HEK293 (cell line): Measurements from ENCODE around the gene HECTD4.

Experiments
- BCL11A ChIP-seq: fragments of 450-650 bp; formaldehyde crosslinking; IDR thresholded peaks from 2 replicates; pipeline ENCODE4 v1.5.1; 2016; ENCODE audit warnings: low read depth, missing biosample characterization, missing genetic modification characterization
- FEZF1 ChIP-seq: fragments of 450-650 bp; formaldehyde crosslinking; IDR thresholded peaks from 2 replicates; pipeline ENCODE4 v1.5.1; 2016; ENCODE audit warnings: missing biosample characterization, missing genetic modification characterization
- GLI4 ChIP-seq: fragments of 450-650 bp; formaldehyde crosslinking; IDR thresholded peaks from 2 replicates; pipeline ENCODE4 v1.5.1; 2016; ENCODE audit warnings: missing biosample characterization, missing genetic modification characterization
- SALL2 ChIP-seq: fragments of 450-650 bp; formaldehyde crosslinking; IDR thresholded peaks from 2 replicates; pipeline ENCODE4 v1.5.0; 2017; ENCODE audit warnings: missing biosample characterization, mild to moderate bottlenecking, missing genetic modification characterization, borderline replicate concordance
- ZFP3 ChIP-seq: fragments of 450-650 bp; formaldehyde crosslinking; IDR thresholded peaks from 2 replicates; pipeline ENCODE4 v1.5.1; 2016; ENCODE audit warnings: low read depth, missing biosample characterization, missing genetic modification characterization
- ZNF175 ChIP-seq: fragments of 450-650 bp; formaldehyde crosslinking; IDR thresholded peaks from 2 replicates; pipeline ENCODE4 v1.5.1; 2016; ENCODE audit warnings: missing biosample characterization, missing genetic modification characterization
- ZNF658 ChIP-seq: fragments of 450-650 bp; formaldehyde crosslinking; IDR thresholded peaks from 2 replicates; pipeline ENCODE4; 2016; ENCODE audit warnings: missing biosample characterization, missing genetic modification characterization
- ZNF660 ChIP-seq: fragments of 450-650 bp; IDR thresholded peaks from 2 replicates; pipeline ENCODE4 v1.5.1; 2018; ENCODE audit warnings: missing biosample characterization, mild to moderate bottlenecking, missing genetic modification characterization
- TF ChIP-seq, protein P1 (sequence below): fragments of 450-650 bp; formaldehyde crosslinking; IDR thresholded peaks from 2 replicates; pipeline ENCODE4 v1.5.1; 2016; ENCODE audit warnings: missing biosample characterization, missing genetic modification characterization
- TF ChIP-seq, protein P2 (sequence below): fragments of 450-650 bp; formaldehyde crosslinking; IDR thresholded peaks from 2 replicates; pipeline ENCODE4 v1.5.1; 2016; ENCODE audit warnings: missing biosample characterization, missing genetic modification characterization
- TF ChIP-seq, protein P3 (sequence below): fragments of 450-650 bp; formaldehyde crosslinking; IDR thresholded peaks from 2 replicates; pipeline ENCODE4 v1.5.1; 2016; ENCODE audit warnings: missing biosample characterization, missing genetic modification characterization
- TF ChIP-seq, protein P4 (sequence below): IDR thresholded peaks from 2 replicates; pipeline ENCODE4 v1.6.1; 2011; ENCODE audit warnings: mild to moderate bottlenecking, low read depth, low read length, borderline replicate concordance

DNA sequence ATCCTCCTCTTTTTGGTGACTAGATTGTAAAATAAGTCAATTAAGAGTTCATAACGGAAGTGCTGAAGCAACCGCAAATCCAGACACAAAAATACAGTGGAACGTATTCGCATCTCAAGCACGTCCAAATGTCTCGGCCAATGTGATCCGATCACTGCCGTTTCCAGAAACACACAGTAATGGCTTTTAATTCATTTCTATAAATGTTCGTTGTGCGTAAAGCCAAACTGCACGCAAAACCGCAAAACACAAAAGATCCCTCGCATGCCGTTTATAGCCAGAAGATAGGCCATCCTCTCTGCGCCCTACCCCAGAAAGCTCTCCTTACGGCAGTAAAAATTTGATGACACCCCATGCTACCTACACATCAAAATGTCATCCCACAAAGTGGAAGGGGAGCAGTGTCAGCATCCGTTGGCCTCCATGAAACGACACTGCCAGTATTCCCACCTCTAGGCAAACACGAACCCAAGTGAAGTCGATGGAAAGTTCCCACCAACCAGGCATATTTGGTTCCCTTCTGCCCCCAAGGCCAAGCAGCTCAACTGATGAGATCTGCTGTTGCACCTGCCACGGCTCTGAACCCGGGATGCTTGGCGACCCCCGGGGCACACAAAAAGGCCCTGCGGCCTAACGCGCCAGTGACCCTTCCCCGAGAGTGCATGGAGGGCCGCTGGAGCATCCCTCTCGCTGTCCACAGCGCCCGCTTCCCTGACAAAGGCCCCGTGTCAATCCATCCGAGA, 1.4 kb downstream of the HECTD4 start:
- TF ChIP-seq, protein P1, sequence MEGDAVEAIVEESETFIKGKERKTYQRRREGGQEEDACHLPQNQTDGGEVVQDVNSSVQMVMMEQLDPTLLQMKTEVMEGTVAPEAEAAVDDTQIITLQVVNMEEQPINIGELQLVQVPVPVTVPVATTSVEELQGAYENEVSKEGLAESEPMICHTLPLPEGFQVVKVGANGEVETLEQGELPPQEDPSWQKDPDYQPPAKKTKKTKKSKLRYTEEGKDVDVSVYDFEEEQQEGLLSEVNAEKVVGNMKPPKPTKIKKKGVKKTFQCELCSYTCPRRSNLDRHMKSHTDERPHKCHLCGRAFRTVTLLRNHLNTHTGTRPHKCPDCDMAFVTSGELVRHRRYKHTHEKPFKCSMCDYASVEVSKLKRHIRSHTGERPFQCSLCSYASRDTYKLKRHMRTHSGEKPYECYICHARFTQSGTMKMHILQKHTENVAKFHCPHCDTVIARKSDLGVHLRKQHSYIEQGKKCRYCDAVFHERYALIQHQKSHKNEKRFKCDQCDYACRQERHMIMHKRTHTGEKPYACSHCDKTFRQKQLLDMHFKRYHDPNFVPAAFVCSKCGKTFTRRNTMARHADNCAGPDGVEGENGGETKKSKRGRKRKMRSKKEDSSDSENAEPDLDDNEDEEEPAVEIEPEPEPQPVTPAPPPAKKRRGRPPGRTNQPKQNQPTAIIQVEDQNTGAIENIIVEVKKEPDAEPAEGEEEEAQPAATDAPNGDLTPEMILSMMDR: no peak
- TF ChIP-seq, protein P2, sequence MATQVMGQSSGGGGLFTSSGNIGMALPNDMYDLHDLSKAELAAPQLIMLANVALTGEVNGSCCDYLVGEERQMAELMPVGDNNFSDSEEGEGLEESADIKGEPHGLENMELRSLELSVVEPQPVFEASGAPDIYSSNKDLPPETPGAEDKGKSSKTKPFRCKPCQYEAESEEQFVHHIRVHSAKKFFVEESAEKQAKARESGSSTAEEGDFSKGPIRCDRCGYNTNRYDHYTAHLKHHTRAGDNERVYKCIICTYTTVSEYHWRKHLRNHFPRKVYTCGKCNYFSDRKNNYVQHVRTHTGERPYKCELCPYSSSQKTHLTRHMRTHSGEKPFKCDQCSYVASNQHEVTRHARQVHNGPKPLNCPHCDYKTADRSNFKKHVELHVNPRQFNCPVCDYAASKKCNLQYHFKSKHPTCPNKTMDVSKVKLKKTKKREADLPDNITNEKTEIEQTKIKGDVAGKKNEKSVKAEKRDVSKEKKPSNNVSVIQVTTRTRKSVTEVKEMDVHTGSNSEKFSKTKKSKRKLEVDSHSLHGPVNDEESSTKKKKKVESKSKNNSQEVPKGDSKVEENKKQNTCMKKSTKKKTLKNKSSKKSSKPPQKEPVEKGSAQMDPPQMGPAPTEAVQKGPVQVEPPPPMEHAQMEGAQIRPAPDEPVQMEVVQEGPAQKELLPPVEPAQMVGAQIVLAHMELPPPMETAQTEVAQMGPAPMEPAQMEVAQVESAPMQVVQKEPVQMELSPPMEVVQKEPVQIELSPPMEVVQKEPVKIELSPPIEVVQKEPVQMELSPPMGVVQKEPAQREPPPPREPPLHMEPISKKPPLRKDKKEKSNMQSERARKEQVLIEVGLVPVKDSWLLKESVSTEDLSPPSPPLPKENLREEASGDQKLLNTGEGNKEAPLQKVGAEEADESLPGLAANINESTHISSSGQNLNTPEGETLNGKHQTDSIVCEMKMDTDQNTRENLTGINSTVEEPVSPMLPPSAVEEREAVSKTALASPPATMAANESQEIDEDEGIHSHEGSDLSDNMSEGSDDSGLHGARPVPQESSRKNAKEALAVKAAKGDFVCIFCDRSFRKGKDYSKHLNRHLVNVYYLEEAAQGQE (tag by site-specific recombination): peak; percentile 68
- no peak for TF ChIP-seq ZFP3 (tag by site-specific recombination)
- TF ChIP-seq, protein P3, sequence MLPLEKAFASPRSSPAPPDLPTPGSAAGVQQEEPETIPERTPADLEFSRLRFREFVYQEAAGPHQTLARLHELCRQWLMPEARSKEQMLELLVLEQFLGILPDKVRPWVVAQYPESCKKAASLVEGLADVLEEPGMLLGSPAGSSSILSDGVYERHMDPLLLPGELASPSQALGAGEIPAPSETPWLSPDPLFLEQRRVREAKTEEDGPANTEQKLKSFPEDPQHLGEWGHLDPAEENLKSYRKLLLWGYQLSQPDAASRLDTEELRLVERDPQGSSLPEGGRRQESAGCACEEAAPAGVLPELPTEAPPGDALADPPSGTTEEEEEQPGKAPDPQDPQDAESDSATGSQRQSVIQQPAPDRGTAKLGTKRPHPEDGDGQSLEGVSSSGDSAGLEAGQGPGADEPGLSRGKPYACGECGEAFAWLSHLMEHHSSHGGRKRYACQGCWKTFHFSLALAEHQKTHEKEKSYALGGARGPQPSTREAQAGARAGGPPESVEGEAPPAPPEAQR (tag by site-specific recombination): no peak
- TF ChIP-seq, protein P4, sequence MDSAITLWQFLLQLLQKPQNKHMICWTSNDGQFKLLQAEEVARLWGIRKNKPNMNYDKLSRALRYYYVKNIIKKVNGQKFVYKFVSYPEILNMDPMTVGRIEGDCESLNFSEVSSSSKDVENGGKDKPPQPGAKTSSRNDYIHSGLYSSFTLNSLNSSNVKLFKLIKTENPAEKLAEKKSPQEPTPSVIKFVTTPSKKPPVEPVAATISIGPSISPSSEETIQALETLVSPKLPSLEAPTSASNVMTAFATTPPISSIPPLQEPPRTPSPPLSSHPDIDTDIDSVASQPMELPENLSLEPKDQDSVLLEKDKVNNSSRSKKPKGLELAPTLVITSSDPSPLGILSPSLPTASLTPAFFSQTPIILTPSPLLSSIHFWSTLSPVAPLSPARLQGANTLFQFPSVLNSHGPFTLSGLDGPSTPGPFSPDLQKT: no peak
- TF ChIP-seq GLI4 (tag by site-specific recombination): no peak
- TF ChIP-seq ZNF175 (tag by site-specific recombination): no peak
- TF ChIP-seq FEZF1 (tag by site-specific recombination): peak; percentile 71
- TF ChIP-seq SALL2 (tag by site-specific recombination): no peak
- no peak for TF ChIP-seq ZNF660
- no peak for TF ChIP-seq ZNF658 (tag by site-specific recombination)
- TF ChIP-seq BCL11A: no peak
